ENCODE data around the gene HDAC9.

DNA sequence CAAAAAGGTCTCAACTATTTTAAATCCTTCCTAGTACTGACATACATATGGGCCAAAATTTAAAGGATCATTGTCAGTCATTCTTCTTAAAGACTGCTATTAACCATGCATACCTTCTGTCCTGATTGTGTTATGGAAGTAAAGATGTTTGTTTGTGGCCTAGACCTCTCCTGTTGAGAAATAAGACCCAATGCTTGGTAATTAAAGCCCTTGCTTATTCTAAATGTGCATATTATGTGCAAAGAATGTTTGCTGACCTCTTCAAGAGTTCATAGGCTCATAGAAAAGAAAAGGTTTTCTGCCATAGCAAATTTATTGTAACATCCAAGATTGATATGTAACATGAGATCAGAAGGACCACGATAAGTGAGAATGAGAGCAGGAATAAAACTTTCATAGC lies 476.3 kb downstream of the HDAC9 start:
- TF ChIP-seq EP300 (IDR thresholded peaks at IDR 0.05): no peak
- TF ChIP-seq, protein P1, sequence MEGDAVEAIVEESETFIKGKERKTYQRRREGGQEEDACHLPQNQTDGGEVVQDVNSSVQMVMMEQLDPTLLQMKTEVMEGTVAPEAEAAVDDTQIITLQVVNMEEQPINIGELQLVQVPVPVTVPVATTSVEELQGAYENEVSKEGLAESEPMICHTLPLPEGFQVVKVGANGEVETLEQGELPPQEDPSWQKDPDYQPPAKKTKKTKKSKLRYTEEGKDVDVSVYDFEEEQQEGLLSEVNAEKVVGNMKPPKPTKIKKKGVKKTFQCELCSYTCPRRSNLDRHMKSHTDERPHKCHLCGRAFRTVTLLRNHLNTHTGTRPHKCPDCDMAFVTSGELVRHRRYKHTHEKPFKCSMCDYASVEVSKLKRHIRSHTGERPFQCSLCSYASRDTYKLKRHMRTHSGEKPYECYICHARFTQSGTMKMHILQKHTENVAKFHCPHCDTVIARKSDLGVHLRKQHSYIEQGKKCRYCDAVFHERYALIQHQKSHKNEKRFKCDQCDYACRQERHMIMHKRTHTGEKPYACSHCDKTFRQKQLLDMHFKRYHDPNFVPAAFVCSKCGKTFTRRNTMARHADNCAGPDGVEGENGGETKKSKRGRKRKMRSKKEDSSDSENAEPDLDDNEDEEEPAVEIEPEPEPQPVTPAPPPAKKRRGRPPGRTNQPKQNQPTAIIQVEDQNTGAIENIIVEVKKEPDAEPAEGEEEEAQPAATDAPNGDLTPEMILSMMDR (IDR thresholded peaks at IDR 0.05): no peak
